Vagina (tissue), 2 donors: ENCODE measurements around the gene ERCC6L2. TPM values are rescaled to one million over a fixed set of nuclear protein-coding genes. Genes with fewer than 3 reads are reported as not detected.

Experiments
- DNase-seq, 2 donors: peaks; one replicate each; pipeline ENCODE4 v3.0.0-alpha.2; 2017; ENCODE audit errors: extremely low spot score in 2 of 2
- H3K27ac ChIP-seq: fragments of 200-600 bp; sonication (generic); one replicate; pipeline ENCODE4 v1.5.1; 2019
- H3K27me3 ChIP-seq: fragments of 200-600 bp; sonication (generic); one replicate; pipeline ENCODE4 v1.5.1; 2019
- H3K36me3 ChIP-seq, 2 donors: fragments of 200-600 bp; sonication (generic); one replicate each; pipeline ENCODE4 v1.5.1; 2017 to 2019
- H3K4me1 ChIP-seq: fragments of 200-600 bp; sonication (generic); one replicate; pipeline ENCODE4 v1.5.1; 2019
- H3K4me3 ChIP-seq, 2 donors: fragments of 200-600 bp; sonication (generic); 1 replicate in 1 of 2; 2 replicates in 1 of 2; pipeline ENCODE4 v1.5.1; 2016 to 2019
- H3K9me3 ChIP-seq: fragments of 200-600 bp; sonication (generic); one replicate; pipeline ENCODE4 v1.5.1; 2019
- CTCF ChIP-seq, 3 experiments: fragments of 450-650 bp in 2 of 3; fragments of 200-600 bp in 1 of 3; sonication (generic) in 1 of 3; IDR thresholded peaks; one replicate each; pipeline ENCODE4 v1.5.1; 2017 to 2019; ENCODE audit warnings: antibody characterized with exemption in 3 of 3, mild to moderate bottlenecking in 2 of 3, moderate library complexity in 2 of 3
- POLR2A ChIP-seq, 2 donors: fragments of 450-650 bp; IDR thresholded peaks; one replicate each; pipeline ENCODE4 v1.6.1; 2017; ENCODE audit warnings: antibody characterized with exemption in 2 of 2, mild to moderate bottlenecking in 2 of 2, moderate library complexity in 2 of 2
- POLR2AphosphoS5 ChIP-seq, 2 donors: sonication (generic); formaldehyde crosslinking; IDR thresholded peaks; one replicate each; pipeline ENCODE4 v1.9.0; 2017; ENCODE audit warnings: antibody characterized with exemption in 2 of 2, mild to moderate bottlenecking in 2 of 2, low read depth in 1 of 2; ENCODE audit not compliant: insufficient read depth in 1 of 2
- intact Hi-C: fragments of 100-400 bp; cut with DNase I; formaldehyde crosslinking; loops from one replicate; pipeline ENCODE4 v1.15.1; 2023
- total RNA-seq: library from RNA; depleted of rRNA; stranded (reverse); fragments of >200 nt; gene quantifications from one replicate; pipeline ENCODE4 v1.2.3, GENCODE V29; 2016

Gene ERCC6L2
- total RNA-seq, 1 donor from 2014 or later: 59.2 TPM

DNA sequence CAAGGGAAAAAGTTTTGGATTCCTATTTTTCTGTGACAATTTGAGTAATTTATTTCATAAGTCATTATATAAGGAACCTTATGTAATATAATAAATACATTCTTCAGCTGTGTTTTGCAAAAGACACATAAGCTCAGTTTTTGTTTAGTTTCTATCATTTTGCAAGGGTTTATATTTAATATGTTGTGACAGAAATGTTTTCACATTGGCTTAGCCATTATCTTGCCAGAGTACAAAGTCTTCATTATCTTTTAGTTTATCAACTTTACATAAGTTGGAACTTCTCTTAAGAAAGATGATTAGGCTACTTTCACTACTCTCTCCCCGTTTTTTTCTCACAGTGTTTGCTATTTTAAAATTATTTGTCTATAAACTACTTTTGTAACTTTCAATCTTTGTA, 54.8 kb downstream of the ERCC6L2 start:
- TF ChIP-seq POLR2AphosphoS5 (IDR thresholded peaks at IDR 0.05; ENCODE audit: insufficient read depth in 1 of 2, low read depth in 1 of 2) (no peak), CTCF (IDR thresholded peaks at IDR 0.05) (no peak)
- DNase-seq: no peak
- peaks cover 0 to 38% of the 10 kb centered on the region in 2 donors for H3K36me3 ChIP-seq
- H3K4me3 ChIP-seq: no peak overlapping the region
- intact Hi-C loops: no loop called here
- H3K9me3 ChIP-seq: no peaks in the 10 kb centered on the region
- no peaks in the 10 kb centered on the region for H3K27me3 ChIP-seq
- H3K27ac ChIP-seq: no peak overlapping the region
- no peaks in the 10 kb centered on the region for H3K4me1 ChIP-seq

- intact Hi-C loops: no loop called here
- Histone ChIP-seq H3K27me3 (no peaks in the 10 kb centered on the region), H3K9me3 (no peaks in the 10 kb centered on the region), H3K4me3 (no peak overlapping the region), H3K27ac (no peak overlapping the region), H3K4me1 (no peaks in the 10 kb centered on the region), H3K36me3 (peaks cover 0 to 38% of the 10 kb centered on the region in 2 donors)
- no peak for DNase-seq
- no peak for TF ChIP-seq CTCF (IDR thresholded peaks at IDR 0.05)
- TF ChIP-seq POLR2A (IDR thresholded peaks at IDR 0.05): no peak
- TF ChIP-seq POLR2AphosphoS5 (IDR thresholded peaks at IDR 0.05; ENCODE audit: insufficient read depth in 1 of 2, low read depth in 1 of 2): no peak
These were observed 60.5 kb downstream of the ERCC6L2 start for GRCh38 chr9:95935861-95936578.

DNA sequence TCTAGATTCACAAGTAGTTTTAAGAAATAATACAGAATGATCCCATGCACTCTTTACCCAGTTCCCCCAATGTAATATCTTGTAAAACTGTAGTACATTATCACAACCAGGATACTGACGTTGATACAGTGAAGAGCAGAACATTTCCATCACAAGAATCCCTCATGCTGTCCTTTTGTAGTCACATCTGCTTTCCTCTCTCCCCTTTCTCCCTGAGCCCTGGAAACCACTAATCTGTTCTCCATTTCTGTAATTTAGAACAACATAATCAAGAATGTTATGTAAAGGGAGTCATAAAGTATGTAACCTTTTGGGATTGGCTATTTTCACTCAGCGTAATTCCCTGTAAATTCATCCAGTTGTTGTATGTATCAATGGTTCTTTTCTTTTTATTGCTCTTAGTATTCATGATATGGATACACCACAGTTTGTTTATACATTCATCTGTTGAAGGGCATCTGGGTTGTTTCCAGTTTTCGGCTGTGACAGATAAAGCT, 61.1 kb downstream of the ERCC6L2 start:
- H3K36me3 ChIP-seq: peaks cover 0 to 43% of the 10 kb centered on the region in 2 donors
- no peak overlapping the region for H3K4me3 ChIP-seq
- no peak overlapping the region for H3K27ac ChIP-seq
- no peaks in the 10 kb centered on the region for H3K27me3 ChIP-seq
- no peaks in the 10 kb centered on the region for H3K4me1 ChIP-seq
- intact Hi-C loops: no loop called here
- no peaks in the 10 kb centered on the region for H3K9me3 ChIP-seq
- TF ChIP-seq POLR2AphosphoS5 (IDR thresholded peaks at IDR 0.05; ENCODE audit: insufficient read depth in 1 of 2, low read depth in 1 of 2) (no peak), CTCF (IDR thresholded peaks at IDR 0.05) (no peak)
- no peak for DNase-seq

- Histone ChIP-seq H3K9me3 (no peaks in the 10 kb centered on the region), H3K27ac (no peak overlapping the region), H3K4me3 (no peak overlapping the region), H3K36me3 (peaks cover 0 to 45% of the 10 kb centered on the region in 2 donors), H3K4me1 (no peaks in the 10 kb centered on the region), H3K27me3 (no peaks in the 10 kb centered on the region)
- TF ChIP-seq POLR2A (IDR thresholded peaks at IDR 0.05) (no peak), POLR2AphosphoS5 (IDR thresholded peaks at IDR 0.05; ENCODE audit: insufficient read depth in 1 of 2, low read depth in 1 of 2) (no peak), CTCF (IDR thresholded peaks at IDR 0.05) (no peak)
- intact Hi-C loops: no loop called here
- DNase-seq: no peak
These were observed 61.6 kb downstream of the ERCC6L2 start for GRCh38 chr9:95937131-95937530.

DNA sequence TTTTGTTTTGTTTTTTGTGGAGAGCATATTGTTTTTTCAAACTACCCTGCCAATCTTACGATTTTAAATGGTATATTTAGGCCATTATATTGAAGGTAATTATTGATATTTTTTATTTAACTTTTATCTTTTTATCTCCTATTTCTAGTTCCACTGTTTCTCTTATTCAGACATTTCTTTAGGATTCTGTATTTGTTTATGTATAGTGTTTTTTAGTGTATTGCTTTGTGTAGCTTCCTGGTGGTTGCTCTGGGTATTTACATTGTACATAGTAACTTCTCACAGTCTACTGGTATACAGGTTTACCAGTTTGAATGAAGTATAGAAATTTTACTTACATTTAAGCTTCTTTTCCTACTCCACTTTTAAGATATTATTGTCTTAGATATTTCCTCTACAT, 63.2 kb downstream of the ERCC6L2 start:
- Histone ChIP-seq H3K27me3 (no peaks in the 10 kb centered on the region), H3K4me3 (no peak overlapping the region), H3K36me3 (peaks cover 0 to 46% of the 10 kb centered on the region in 2 donors), H3K9me3 (no peaks in the 10 kb centered on the region), H3K27ac (no peak overlapping the region), H3K4me1 (no peaks in the 10 kb centered on the region)
- no peak for TF ChIP-seq POLR2A (IDR thresholded peaks at IDR 0.05)
- TF ChIP-seq POLR2AphosphoS5 (IDR thresholded peaks at IDR 0.05; ENCODE audit: insufficient read depth in 1 of 2, low read depth in 1 of 2): no peak
- TF ChIP-seq CTCF (IDR thresholded peaks at IDR 0.05): no peak
- intact Hi-C loops: no loop called here
- DNase-seq: no peak
